Thoracic aorta (tissue), 2 donors: ENCODE results near the gene OR2V1. TPM values are rescaled to one million over a fixed set of nuclear protein-coding genes. Genes with fewer than 3 reads are reported as not detected.

Source experiments
- ATAC-seq: fragments of 150-250 bp; one replicate; pipeline ENCODE4 v1.8.0; 2017; ENCODE audit warnings: low read depth; ENCODE audit not compliant: insufficient number of reproducible peaks, low FRiP score
- DNase-seq: peaks from one replicate; pipeline ENCODE4 v3.0.0-alpha.2; 2020; ENCODE audit warnings: low spot score
- H3K27ac ChIP-seq, 2 donors: fragments of 200-600 bp; sonication (generic); 1 replicate in 1 of 2; 2 replicates in 1 of 2; pipeline ENCODE4 v1.5.1; 2016; ENCODE audit warnings: mild to moderate bottlenecking in 2 of 2, moderate library complexity in 2 of 2
- H3K27me3 ChIP-seq: fragments of 200-600 bp; sonication (generic); replicated peaks from 2 replicates; pipeline ENCODE4 v1.6.0; 2016; ENCODE audit warnings: mild to moderate bottlenecking; ENCODE audit not compliant: insufficient read depth
- H3K36me3 ChIP-seq: fragments of 200-600 bp; sonication (generic); one replicate; pipeline ENCODE4 v1.5.1; 2016
- H3K4me1 ChIP-seq, 2 donors: fragments of 200-600 bp; sonication (generic); 1 replicate in 1 of 2; 2 replicates in 1 of 2; pipeline versions ENCODE4 v1.5.1 to v1.6.0; 2016; ENCODE audit warnings: low read depth in 2 of 2, mild to moderate bottlenecking in 1 of 2; ENCODE audit not compliant: control insufficient read depth in 1 of 2
- H3K4me3 ChIP-seq: fragments of 200-600 bp; sonication (generic); 2 replicates; pipeline ENCODE4 v1.5.1; 2016; ENCODE audit warnings: mild to moderate bottlenecking
- H3K9me3 ChIP-seq: fragments of 200-600 bp; sonication (generic); 2 replicates; pipeline ENCODE4 v1.5.1; 2016
- total RNA-seq, 2 donors: library from RNA; depleted of rRNA; stranded (reverse); fragments of >200 nt; gene quantifications; one replicate each; pipeline versions ENCODE4 v1.1.0 to v1.2.3, GENCODE V29; 2016
- TF ChIP-seq, protein P1 (sequence below): fragments of 200-600 bp; sonication (generic); IDR thresholded peaks from one replicate; pipeline ENCODE4 v1.5.1; 2019; ENCODE audit warnings: antibody characterized with exemption

The OR2V1 gene
- total RNA-seq, 2 donors from 2014 or later, result not detected

DNA sequence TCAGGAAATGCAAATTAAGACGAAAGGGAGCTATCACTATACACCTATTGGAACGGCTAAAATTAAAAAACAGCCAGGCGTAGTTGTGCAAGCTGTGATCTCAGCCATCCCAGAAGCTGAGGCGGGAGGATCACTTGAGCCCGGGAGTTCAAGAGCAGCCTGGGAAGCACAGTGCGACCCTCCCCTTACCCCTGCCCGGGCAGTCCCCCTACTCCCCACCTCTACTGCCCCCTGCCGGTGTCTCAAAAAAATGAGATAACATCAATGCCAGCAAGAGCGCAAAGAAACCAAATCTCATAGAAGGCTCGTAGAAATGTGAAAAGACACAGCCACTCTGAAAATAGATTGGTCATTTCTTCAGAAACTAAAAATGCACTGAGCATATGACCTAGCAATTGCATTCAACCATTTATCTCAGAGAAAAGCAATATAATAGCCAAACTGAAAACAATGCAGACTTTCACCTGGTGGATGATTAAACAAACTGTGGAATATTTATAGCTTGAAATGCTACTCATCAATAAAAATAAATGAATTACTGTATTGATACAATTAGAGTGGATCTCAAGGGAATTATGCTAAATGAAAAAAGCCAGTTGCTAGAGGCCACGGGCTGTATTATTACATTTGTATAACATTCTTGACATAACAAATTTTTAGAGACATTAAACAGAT is 37.0 kb upstream of the OR2V1 start:
- ATAC-seq, result no peak
- no peak for DNase-seq
- Histone ChIP-seq H3K9me3 (no peaks in the 10 kb centered on the region), H3K27me3 (peaks cover 26% of the 10 kb centered on the region), H3K4me1 (peaks cover 0 to 7% of the 10 kb centered on the region in 2 donors), H3K4me3 (no peak overlapping the region), H3K36me3 (no peaks in the 10 kb centered on the region), H3K27ac (no peak overlapping the region)
- TF ChIP-seq, protein P1, sequence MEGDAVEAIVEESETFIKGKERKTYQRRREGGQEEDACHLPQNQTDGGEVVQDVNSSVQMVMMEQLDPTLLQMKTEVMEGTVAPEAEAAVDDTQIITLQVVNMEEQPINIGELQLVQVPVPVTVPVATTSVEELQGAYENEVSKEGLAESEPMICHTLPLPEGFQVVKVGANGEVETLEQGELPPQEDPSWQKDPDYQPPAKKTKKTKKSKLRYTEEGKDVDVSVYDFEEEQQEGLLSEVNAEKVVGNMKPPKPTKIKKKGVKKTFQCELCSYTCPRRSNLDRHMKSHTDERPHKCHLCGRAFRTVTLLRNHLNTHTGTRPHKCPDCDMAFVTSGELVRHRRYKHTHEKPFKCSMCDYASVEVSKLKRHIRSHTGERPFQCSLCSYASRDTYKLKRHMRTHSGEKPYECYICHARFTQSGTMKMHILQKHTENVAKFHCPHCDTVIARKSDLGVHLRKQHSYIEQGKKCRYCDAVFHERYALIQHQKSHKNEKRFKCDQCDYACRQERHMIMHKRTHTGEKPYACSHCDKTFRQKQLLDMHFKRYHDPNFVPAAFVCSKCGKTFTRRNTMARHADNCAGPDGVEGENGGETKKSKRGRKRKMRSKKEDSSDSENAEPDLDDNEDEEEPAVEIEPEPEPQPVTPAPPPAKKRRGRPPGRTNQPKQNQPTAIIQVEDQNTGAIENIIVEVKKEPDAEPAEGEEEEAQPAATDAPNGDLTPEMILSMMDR, result no peak

DNA sequence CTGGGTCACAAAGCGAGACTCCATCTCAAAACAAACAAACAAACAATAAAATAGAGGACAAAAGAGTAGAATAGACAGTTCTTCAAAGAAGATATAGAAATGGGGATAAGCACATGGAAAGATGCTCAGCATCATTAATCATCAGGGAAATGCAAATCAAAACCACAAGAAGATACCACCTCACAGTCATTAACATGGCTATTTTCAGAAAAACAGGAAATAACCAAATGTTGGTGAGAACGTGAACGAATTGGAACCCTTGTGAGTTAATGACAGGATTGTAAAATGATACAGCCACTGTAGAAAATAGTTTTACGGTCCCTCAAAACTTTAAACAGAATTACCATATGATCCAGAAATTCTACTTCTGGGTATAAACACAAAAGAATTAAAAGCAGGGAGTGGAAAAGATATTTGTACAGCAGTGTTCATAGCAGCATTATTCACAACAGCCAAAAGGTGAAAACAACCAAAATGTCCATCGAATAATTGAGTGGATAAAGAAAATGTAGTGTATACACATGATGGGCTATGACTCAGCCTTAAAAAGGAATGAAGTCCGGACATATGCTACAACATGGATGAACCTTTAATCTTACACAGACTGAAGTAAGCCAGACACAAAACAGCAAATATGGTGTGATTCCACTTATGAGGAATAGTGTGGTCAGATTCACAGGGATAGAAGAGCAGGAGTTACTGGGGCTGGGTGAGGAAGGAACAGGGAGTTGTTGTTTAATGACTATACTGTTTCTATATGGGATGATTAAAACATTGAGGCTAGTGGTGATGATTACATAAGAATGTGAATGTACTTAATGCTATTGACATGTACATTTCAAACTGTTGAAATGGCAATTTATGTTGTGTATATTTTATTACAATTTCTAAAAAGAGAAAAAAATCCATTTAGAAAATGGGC is 36.1 kb upstream of the OR2V1 start:
- H3K36me3 ChIP-seq, result no peaks in the 10 kb centered on the region
- H3K27ac ChIP-seq, result no peak overlapping the region
- no peak overlapping the region for H3K4me3 ChIP-seq
- H3K27me3 ChIP-seq, result peaks cover 26% of the 10 kb centered on the region
- TF ChIP-seq, protein P1, result no peak
- H3K9me3 ChIP-seq, result no peaks in the 10 kb centered on the region
- ATAC-seq, result no peak
- no peak for DNase-seq
- H3K4me1 ChIP-seq, result peaks cover 0 to 5% of the 10 kb centered on the region in 2 donors

DNA sequence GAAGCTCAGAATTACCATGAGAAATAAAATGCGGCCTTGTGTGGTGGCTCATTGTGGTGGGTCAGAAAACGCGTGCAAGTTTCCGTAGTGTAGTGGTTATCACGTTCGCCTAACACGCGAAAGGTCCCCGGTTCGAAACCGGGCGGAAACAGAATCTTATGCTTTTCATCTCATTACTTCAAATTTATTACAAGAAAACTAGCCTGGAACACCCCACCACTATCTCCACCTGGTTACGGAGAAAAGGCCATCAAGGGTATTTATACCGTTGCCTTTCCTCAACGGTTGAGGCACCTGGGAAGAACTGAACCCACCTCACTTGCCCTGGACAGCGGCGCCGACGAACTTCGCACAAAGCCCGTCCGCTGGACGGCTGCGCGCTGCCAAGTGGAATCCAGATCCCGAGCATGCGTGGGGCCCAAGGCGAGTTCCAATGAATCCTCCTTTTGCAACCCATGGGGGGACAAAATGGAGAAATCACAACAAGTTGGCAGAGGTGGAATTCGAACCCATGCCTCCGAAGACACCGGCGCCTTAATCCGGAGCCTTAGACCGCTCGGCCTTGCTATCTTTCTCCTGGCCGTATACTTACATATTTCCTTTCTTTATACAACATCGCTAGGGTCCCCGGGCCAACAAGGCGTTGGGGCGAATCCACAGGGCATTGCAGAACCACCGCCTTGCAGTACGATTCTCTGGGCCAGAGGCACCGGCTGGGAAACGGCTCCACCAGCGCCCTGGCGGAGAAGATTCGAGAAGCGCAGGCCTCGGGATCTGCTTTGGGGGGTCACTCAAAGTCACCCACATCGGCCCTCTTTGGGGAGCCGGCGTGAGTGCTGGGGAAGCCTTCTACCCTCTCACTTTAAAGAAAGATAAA is 33.3 kb upstream of the OR2V1 start:
- Histone ChIP-seq H3K27me3 (peaks cover 11% of the 10 kb centered on the region), H3K27ac (no peak overlapping the region), H3K4me3 (no peak overlapping the region), H3K36me3 (no peaks in the 10 kb centered on the region), H3K4me1 (no peaks in the 10 kb centered on the region), H3K9me3 (no peaks in the 10 kb centered on the region)
- TF ChIP-seq, protein P1, result no peak
- no peak for DNase-seq
- ATAC-seq, result no peak

DNA sequence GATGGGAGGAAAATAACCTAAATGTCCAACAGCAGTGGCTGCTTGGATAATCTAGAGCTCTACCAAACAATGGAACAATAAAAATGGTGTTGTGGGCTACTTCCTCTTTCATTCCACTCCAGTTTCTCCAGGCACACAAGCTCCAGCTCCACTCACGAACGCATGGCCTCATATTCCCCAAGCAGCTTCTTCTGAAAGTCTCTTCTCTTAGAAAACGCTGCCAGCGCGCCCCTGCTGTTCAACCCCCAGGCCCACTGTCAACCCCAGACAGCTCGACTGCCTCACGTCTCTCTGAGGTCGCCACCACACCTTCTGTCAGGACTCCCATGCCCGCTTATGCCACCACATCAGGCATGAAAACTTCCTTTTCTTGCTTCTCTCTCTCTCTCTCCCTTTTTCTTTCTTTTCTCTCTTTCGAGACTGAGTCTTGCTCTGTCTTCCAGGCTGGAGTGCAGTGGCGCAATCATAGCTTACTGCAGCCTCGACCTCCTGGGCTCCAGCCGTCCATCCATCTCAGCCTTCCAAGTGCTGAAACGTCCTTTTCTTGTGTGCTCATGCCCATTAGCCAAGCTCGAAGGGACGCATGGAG is 32.6 kb upstream of the OR2V1 start:
- no peaks in the 10 kb centered on the region for H3K9me3 ChIP-seq
- peaks cover 4% of the 10 kb centered on the region for H3K27me3 ChIP-seq
- TF ChIP-seq, protein P1, result no peak
- DNase-seq, result no peak
- no peaks in the 10 kb centered on the region for H3K36me3 ChIP-seq
- no peak overlapping the region for H3K27ac ChIP-seq
- H3K4me3 ChIP-seq, result no peak overlapping the region
- no peak for ATAC-seq
- H3K4me1 ChIP-seq, result no peaks in the 10 kb centered on the region
